CD4-positive, alpha-beta T cell treated with Interleukin-6 at 100 ng/mL for 8 hours (primary cell): Measurements from ENCODE around the gene TBR1.

Experiments used
- DNase-seq: peaks from one replicate; pipeline ENCODE4 v3.0.0-alpha.2; 2020; ENCODE audit warnings: mixed read lengths, low spot score

The TBR1 gene

DNA sequence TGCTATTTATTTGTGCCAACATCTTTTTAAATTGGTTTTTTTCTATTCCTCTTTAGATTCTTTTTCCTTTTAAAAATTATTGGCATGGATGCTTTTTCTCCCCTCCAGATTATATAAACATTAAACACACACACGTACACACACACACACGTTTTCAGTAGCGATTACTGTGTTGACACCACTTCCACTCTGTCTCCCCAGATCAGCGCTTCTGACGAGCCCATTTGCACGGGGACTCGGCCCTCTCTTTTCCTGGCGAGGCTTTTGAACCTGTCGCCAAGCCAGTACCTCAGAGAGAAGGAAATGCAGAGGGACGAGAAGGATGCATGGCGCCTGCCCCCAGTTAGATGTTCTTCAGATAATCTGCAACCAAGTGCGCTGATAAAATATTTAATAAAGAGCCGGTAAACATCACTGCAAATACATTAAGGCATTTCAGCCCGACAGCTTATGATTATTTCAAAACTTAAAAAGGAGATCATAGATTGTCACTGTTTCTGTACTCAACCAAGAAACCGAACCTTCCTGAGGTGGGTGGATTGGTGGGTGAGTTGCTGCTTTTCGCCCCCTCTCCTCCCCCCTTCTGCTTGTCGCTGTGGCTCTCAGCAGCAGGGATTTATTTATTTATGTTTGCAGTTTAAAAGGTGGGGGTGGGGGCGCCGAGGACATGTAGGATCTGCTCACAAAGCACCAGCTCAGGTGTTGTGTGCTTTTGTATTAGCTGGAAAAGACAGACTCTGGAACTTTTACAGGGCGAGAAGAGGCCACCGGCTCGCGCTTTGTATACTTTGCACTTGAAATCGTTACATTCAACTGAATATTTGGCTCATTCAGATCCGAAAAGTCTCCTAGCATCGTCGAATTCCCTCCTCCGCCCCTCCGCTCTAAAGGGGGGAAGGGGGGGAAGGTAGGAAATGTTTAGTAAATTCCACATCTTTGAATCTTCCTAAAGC, 787 bp upstream of the TBR1 start:
- no peak for DNase-seq

DNA sequence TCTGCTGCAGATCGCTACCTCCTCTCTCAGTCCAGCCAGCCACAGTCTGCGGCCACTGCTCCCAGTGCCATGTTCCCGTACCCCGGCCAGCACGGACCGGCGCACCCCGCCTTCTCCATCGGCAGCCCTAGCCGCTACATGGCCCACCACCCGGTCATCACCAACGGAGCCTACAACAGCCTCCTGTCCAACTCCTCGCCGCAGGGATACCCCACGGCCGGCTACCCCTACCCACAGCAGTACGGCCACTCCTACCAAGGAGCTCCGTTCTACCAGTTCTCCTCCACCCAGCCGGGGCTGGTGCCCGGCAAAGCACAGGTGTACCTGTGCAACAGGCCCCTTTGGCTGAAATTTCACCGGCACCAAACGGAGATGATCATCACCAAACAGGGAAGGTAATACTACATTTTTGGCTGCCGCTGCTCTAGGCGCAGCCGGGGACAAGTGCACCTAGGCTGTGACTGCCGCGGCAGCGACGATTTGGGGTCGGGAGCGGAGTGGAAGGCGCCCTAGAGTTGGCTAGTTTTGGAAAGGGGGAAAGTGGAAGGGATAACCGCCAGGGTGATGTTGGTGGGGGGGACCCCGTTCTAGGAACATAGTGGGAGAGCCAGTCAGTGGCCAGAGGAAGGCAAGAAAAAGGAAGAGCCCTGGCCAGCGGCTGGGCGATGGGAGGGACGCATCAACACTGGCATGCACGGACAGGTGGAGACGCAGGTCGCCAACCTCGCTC, 776 bp downstream of the TBR1 start:
- DNase-seq, result no peak

DNA sequence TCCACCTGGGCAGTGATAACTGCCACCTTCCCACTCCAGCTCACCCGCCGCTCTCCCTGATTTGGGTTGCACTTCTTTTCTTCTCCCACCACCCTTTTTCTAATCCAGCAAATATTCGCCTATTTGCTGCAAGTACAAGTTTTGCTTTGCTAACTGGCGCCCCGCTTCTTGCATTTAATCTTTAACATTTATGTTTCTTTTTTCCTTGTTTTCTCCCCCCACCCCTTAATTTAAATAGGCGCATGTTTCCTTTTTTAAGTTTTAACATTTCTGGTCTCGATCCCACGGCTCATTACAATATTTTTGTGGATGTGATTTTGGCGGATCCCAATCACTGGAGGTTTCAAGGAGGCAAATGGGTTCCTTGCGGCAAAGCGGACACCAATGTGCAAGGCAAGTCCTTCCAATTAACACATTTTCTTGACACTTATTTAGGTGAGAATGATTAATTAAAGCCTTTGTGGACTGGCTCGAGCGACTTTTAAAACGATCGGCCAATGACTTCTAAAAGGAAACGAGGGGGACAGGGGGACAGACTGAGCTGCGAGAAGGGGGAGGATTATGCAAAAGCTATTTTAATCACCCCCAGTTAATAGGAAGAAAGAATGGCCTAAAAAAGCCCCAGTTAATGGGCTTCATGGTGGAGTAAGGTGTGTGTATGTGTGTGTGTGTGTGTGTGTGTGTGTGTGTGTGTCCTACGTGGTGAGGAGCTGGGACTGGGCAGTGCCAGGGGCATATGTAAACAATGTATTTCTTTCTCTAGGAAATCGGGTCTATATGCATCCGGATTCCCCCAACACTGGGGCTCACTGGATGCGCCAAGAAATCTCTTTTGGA, 1.6 kb downstream of the TBR1 start:
- no peak for DNase-seq

GRCh38 chr2:161418275-161418714, 2.2 kb downstream of the TBR1 start:
- no peak for DNase-seq

- no peak for DNase-seq
Measured at GRCh38 chr2:161418715-161419637, 2.9 kb downstream of the TBR1 start.

- no peak for DNase-seq
Measured at GRCh38 chr2:161419638-161420190, 3.6 kb downstream of the TBR1 start.

DNA sequence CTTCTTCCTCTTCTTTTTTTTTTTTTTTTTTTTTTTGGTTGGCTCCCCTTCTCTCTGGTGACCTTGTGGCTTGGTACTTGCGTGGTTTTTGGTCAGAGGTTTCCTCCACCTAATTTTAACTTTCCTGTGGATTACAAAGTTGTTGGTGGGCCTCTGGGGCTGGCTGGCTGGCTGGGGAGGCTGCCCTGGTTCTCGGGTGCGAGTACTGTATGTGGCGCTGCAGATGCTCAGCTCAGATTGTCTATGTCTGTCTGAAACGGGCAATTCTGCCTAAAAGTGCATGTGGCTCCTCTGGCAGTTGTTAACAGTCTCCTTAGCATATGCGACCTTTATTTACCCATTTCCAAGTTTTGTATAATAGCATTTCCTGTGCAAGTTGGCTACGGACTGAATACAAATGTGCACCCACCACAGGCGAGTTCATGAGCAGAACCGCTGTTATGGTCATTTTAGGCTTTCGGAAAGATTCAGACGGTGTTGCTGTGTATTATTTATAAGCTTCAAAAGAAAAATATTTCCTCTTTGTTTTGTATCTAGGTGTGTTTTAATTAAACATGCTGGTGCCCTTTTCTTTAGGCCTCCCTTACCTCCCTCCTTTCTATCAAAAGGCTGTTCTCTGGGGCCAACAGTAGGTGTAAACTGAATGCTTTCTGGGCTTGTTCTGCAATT, 4.4 kb downstream of the TBR1 start:
- DNase-seq, result no peak

DNA sequence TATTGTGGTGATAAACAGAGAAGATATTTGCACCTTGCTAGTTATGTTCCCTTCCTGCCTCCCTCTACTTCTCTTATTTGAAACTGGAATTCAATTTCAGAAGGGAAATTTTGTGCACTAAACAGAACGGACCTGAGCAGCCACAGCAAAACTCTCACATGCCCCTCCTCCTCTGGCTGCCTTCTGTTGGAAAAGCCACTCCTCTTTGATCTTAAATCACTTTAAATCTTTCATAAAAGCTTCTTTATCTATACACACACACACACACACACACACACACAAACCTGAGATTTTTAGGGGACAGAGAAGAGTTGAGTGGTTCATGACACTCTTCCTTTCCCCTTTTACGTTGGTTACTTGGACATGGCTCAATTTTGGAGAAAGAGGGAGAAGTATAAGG, 5.6 kb downstream of the TBR1 start:
- DNase-seq, result no peak

GRCh38 chr2:161422816-161423403, 6.8 kb downstream of the TBR1 start:
- no peak for DNase-seq

DNA sequence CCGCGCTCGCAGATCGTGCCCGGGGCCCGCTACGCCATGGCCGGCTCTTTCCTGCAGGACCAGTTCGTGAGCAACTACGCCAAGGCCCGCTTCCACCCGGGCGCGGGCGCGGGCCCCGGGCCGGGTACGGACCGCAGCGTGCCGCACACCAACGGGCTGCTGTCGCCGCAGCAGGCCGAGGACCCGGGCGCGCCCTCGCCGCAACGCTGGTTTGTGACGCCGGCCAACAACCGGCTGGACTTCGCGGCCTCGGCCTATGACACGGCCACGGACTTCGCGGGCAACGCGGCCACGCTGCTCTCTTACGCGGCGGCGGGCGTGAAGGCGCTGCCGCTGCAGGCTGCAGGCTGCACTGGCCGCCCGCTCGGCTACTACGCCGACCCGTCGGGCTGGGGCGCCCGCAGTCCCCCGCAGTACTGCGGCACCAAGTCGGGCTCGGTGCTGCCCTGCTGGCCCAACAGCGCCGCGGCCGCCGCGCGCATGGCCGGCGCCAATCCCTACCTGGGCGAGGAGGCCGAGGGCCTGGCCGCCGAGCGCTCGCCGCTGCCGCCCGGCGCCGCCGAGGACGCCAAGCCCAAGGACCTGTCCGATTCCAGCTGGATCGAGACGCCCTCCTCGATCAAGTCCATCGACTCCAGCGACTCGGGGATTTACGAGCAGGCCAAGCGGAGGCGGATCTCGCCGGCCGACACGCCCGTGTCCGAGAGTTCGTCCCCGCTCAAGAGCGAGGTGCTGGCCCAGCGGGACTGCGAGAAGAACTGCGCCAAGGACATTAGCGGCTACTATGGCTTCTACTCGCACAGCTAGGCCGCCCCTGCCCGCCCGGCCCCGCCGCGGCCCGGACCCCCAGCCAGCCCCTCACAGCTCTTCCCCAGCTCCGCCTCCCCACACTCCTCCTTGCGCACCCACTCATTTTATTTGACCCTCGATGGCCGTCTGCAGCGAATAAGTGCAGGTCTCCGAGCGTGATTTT, 7.6 kb downstream of the TBR1 start:
- no peak for DNase-seq

DNA sequence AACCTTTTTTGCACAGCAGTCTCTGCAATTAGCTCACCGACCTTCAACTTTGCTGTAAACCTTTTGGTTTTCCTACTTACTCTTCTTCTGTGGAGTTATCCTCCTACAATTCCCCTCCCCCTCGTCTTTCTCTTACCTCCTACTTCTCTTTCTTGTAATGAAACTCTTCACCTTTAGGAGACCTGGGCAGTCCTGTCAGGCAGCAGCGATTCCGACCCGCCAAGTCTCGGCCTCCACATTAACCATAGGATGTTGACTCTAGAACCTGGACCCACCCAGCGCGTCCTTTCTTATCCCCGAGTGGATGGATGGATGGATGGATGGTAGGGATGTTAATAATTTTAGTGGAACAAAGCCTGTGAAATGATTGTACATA, 8.3 kb downstream of the TBR1 start:
- DNase-seq, result no peak

- DNase-seq, result no peak
Measured at GRCh38 chr2:161424891-161425727, 9.0 kb downstream of the TBR1 start.

DNA sequence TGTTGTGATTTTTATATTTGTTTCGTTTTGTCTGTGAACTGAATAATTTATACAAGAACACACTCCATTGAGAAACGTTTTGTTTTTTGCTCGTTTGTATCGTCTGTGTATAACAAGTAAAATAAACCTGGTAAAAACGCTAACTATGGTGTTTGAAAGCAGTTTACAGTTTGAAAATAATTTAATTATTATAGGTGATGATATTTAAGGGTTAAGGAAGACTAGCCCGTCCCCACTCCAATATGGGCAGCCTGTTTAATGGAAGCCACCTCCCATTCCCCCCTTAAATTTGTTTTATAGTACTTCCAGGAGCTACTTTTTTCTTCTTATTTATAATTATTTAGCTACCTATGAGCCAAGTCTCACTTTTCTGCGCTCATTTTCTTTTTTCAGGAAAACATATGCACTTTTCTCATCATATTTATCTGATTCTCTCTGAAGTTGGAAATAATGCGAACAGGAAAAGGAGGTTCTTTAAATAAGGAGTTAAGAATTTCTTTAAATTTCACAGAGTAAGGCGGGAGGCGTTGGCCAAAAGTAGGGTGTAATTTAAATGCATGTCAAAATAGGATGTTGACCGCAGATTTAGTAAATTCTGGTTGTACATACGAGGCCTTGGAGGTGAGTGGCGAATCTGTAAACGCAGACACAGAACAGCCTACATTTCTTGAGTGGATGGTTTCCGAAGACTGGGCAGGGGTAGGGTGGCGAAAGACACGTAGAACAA, 9.8 kb downstream of the TBR1 start:
- DNase-seq, result no peak

GRCh38 chr2:161426455-161426921, 10.4 kb downstream of the TBR1 start:
- no peak for DNase-seq

- DNase-seq, result no peak
Measured at GRCh38 chr2:161426922-161427663, 11.0 kb downstream of the TBR1 start.
